HEK293 (cell line): Measurements from ENCODE around the gene NT5M.

ENCODE experiments used
- BCL11B ChIP-seq: fragments of 450-650 bp; formaldehyde crosslinking; IDR thresholded peaks from 2 replicates; pipeline ENCODE4 v1.5.1; 2016; ENCODE audit warnings: low read depth, missing biosample characterization, missing genetic modification characterization
- GLI4 ChIP-seq: fragments of 450-650 bp; formaldehyde crosslinking; IDR thresholded peaks from 2 replicates; pipeline ENCODE4 v1.5.1; 2016; ENCODE audit warnings: missing biosample characterization, missing genetic modification characterization
- GLIS1 ChIP-seq: fragments of 450-650 bp; formaldehyde crosslinking; IDR thresholded peaks from 2 replicates; pipeline ENCODE4 v1.5.1; 2016; ENCODE audit warnings: missing biosample characterization, missing genetic modification characterization
- KLF17 ChIP-seq: fragments of 450-650 bp; formaldehyde crosslinking; IDR thresholded peaks from 2 replicates; pipeline ENCODE4 v1.5.1; 2016; ENCODE audit warnings: missing biosample characterization, missing genetic modification characterization
- MYNN ChIP-seq: fragments of 450-650 bp; formaldehyde crosslinking; IDR thresholded peaks from 2 replicates; pipeline ENCODE4 v1.5.1; 2016; ENCODE audit warnings: missing biosample characterization, missing genetic modification characterization, borderline replicate concordance
- PBX3 ChIP-seq: sonication (generic); formaldehyde crosslinking; IDR thresholded peaks from 2 replicates; pipeline ENCODE4 v1.8.1; 2022; ENCODE audit warnings: mild to moderate bottlenecking, moderate library complexity, missing genetic modification reagents
- PRDM10 ChIP-seq: fragments of 450-650 bp; formaldehyde crosslinking; IDR thresholded peaks from 2 replicates; pipeline ENCODE4 v1.5.1; 2016; ENCODE audit warnings: missing biosample characterization, missing genetic modification characterization
- PRDM4 ChIP-seq: fragments of 450-650 bp; formaldehyde crosslinking; IDR thresholded peaks from 2 replicates; pipeline ENCODE4 v1.5.1; 2017; ENCODE audit warnings: missing biosample characterization, missing genetic modification characterization
- REST ChIP-seq: fragments of 450-650 bp; formaldehyde crosslinking; IDR thresholded peaks from 2 replicates; pipeline ENCODE4 v1.5.1; 2016; ENCODE audit warnings: missing biosample characterization, missing genetic modification characterization
- SCRT2 ChIP-seq: fragments of 450-650 bp; formaldehyde crosslinking; IDR thresholded peaks from 2 replicates; pipeline ENCODE4 v1.5.1; 2016; ENCODE audit warnings: missing biosample characterization, missing genetic modification characterization
- WT1 ChIP-seq: fragments of 450-650 bp; formaldehyde crosslinking; IDR thresholded peaks from 2 replicates; pipeline ENCODE4 v1.5.1; 2016; ENCODE audit warnings: missing biosample characterization, missing genetic modification characterization
- ZBTB17 ChIP-seq: fragments of 450-650 bp; formaldehyde crosslinking; IDR thresholded peaks from 2 replicates; pipeline ENCODE4 v1.5.1; 2016; ENCODE audit warnings: missing biosample characterization, missing genetic modification characterization
- ZBTB21 ChIP-seq: fragments of 450-650 bp; formaldehyde crosslinking; IDR thresholded peaks from 2 replicates; pipeline ENCODE4 v1.5.1; 2017; ENCODE audit warnings: missing biosample characterization, missing genetic modification characterization
- ZNF10 ChIP-seq: fragments of 450-650 bp; formaldehyde crosslinking; IDR thresholded peaks from 2 replicates; pipeline ENCODE4 v1.5.1; 2017; ENCODE audit warnings: missing biosample characterization, missing genetic modification characterization
- ZNF132 ChIP-seq: fragments of 450-650 bp; formaldehyde crosslinking; IDR thresholded peaks from 2 replicates; pipeline ENCODE4 v1.5.1; 2017; ENCODE audit warnings: missing biosample characterization, missing genetic modification characterization, borderline replicate concordance
- ZNF175 ChIP-seq: fragments of 450-650 bp; formaldehyde crosslinking; IDR thresholded peaks from 2 replicates; pipeline ENCODE4 v1.5.1; 2016; ENCODE audit warnings: missing biosample characterization, missing genetic modification characterization
- ZNF223 ChIP-seq: fragments of 450-650 bp; formaldehyde crosslinking; IDR thresholded peaks from 2 replicates; pipeline ENCODE4 v1.5.1; 2016; ENCODE audit warnings: missing biosample characterization, missing genetic modification characterization
- ZNF24 ChIP-seq: fragments of 450-650 bp; formaldehyde crosslinking; IDR thresholded peaks from 2 replicates; pipeline ENCODE4 v1.5.1; 2016; ENCODE audit warnings: missing biosample characterization, missing genetic modification characterization
- ZNF335 ChIP-seq: fragments of 450-650 bp; formaldehyde crosslinking; conservative IDR thresholded peaks from 2 replicates; pipeline ENCODE4 v1.5.1; 2016; ENCODE audit warnings: missing biosample characterization, missing genetic modification characterization
- ZNF341 ChIP-seq: fragments of 450-650 bp; formaldehyde crosslinking; IDR thresholded peaks from 2 replicates; pipeline ENCODE4; 2016; ENCODE audit warnings: low read depth, missing biosample characterization, missing genetic modification characterization
- ZNF354C ChIP-seq: fragments of 450-650 bp; formaldehyde crosslinking; IDR thresholded peaks from 2 replicates; pipeline ENCODE4 v1.5.1; 2016; ENCODE audit warnings: missing biosample characterization, missing genetic modification characterization, low read depth, borderline replicate concordance
- ZNF449 ChIP-seq: fragments of 450-650 bp; formaldehyde crosslinking; IDR thresholded peaks from 2 replicates; pipeline ENCODE4 v1.5.1; 2017; ENCODE audit warnings: missing biosample characterization, mild to moderate bottlenecking, missing genetic modification characterization, moderate library complexity
- ZNF555 ChIP-seq: fragments of 450-650 bp; formaldehyde crosslinking; conservative IDR thresholded peaks from 2 replicates; pipeline ENCODE4 v1.5.1; 2017; ENCODE audit warnings: missing biosample characterization, mild to moderate bottlenecking, missing genetic modification characterization, inconsistent platforms
- ZNF571 ChIP-seq: fragments of 450-650 bp; formaldehyde crosslinking; IDR thresholded peaks from 2 replicates; pipeline ENCODE4 v1.5.0; 2017; ENCODE audit warnings: missing biosample characterization, missing genetic modification characterization
- ZNF658 ChIP-seq: fragments of 450-650 bp; formaldehyde crosslinking; IDR thresholded peaks from 2 replicates; pipeline ENCODE4; 2016; ENCODE audit warnings: missing biosample characterization, missing genetic modification characterization

Gene NT5M

GRCh38 chr17:17280613-17281549 is 22.3 kb upstream of the NT5M start, which contains the start of gene COPS3 (continued):
- peak; percentile 23; the same call in 1 of the 2 replicates for TF ChIP-seq PRDM4 (tag by site-specific recombination)
- TF ChIP-seq ZNF449 (tag by site-specific recombination): no peak
- TF ChIP-seq ZNF555 (tag by site-specific recombination): no peak
- TF ChIP-seq PBX3 (CRISPR knock-in tag): peak; percentile 80
- peak; percentile 99 for TF ChIP-seq ZNF341 (tag by site-specific recombination)
- TF ChIP-seq ZNF132 (tag by site-specific recombination): no peak
- TF ChIP-seq GLI4 (tag by site-specific recombination): 0 out of 2 replicates have a peak, but pooled peaks have one; percentile 47
- peak; percentile 36; the same call in 1 of the 2 replicates for TF ChIP-seq SCRT2 (tag by site-specific recombination)
- 0 out of 2 replicates have a peak, but pooled peaks have one; percentile 26 for TF ChIP-seq REST
- no peak for TF ChIP-seq ZNF354C (tag by site-specific recombination)
- no peak for TF ChIP-seq ZNF658 (tag by site-specific recombination)
- peak; percentile 49; the same call in 1 of the 2 replicates for TF ChIP-seq MYNN (tag by site-specific recombination)
- TF ChIP-seq GLIS1 (tag by site-specific recombination): peak; percentile 71
- no peak for TF ChIP-seq ZNF175 (tag by site-specific recombination)
- no peak for TF ChIP-seq ZNF571
- TF ChIP-seq KLF17 (tag by site-specific recombination): peak; percentile 56; the same call in 1 of the 2 replicates
- peak; percentile 70; the same call in 1 of the 2 replicates for TF ChIP-seq ZNF223 (tag by site-specific recombination)
- peak; percentile 25 for TF ChIP-seq PRDM10 (tag by site-specific recombination)
- TF ChIP-seq ZNF10 (tag by site-specific recombination): peak; percentile 65; the same call in 1 of the 2 replicates
- no peak for TF ChIP-seq BCL11B
- peak; percentile 90 for TF ChIP-seq ZNF24
- TF ChIP-seq ZBTB21 (tag by site-specific recombination): peak; percentile 65
- TF ChIP-seq ZNF335 (tag by site-specific recombination): peak; percentile 95
- TF ChIP-seq WT1 (tag by site-specific recombination): peak; percentile 28; the same call in 1 of the 2 replicates
- TF ChIP-seq ZBTB17 (tag by site-specific recombination): peak; percentile 94
